Activated T-helper 1 cell treated with anti-CD3 and anti-CD28 coated beads, Interleukin-2, amount 50 U/mL, for 16 hours (primary cell): ENCODE measurements around the gene CBL.

Experiments
- DNase-seq, 2 donors: peaks; one replicate each; pipeline ENCODE4 v3.0.0-alpha.2; 2020; ENCODE audit warnings: low read depth in 1 of 2, low spot score in 1 of 2

The CBL gene

DNA sequence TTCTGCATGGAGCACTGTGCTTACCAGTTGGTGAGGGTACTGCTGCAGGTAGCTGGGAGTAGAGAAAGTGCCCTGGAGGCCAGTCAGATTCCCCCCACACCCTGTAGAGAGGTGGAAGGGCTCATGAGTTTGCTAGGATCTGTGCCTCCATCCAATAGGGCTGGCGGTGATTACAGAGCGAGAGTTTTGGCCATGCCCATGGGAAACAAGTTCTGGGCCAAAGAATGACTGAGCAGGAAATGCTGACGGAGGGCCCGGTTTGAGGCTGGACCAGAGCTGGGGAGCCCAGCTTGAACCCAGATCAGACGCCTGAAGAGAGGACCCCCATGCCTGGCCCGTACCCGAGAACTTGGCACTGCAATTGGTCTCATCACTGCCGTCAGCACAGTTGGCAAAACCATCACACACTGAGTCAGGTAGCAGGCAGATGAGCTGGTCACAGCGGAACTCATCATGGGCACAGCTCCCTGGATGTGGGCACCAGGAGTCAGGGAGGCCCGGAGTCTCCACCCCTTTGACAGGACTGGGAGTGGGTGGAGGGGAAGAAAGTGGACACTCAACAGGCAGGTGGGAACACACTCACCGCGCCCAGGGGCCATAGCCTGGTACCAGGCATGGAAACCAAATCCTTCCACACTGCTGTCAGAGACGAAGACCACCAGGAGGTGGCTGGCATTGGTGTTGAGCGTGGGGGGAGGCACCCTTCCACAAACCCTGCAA is 138.3 kb downstream of the CBL start:
- DNase-seq, result no peak

DNA sequence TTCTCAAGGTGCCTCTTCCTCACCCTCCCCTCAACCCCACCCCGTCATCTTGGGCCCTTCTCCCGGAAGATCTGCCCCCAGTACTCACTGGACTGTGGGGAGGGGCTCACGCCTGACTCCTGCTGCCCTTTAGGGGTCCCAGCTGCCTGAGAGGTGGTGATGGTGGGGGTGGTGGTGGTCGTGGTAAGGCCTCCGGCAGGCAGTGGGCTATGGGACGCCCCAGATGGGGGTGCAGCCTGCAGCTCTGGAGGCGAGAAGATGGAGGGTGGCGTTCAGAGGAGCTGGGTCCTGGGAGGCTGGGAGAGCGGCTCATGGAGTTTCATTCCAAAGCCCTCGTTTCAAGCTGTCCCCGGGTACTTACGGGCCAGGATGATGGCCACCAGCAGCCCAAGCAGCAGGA is 139.5 kb downstream of the CBL start:
- no peak for DNase-seq

DNA sequence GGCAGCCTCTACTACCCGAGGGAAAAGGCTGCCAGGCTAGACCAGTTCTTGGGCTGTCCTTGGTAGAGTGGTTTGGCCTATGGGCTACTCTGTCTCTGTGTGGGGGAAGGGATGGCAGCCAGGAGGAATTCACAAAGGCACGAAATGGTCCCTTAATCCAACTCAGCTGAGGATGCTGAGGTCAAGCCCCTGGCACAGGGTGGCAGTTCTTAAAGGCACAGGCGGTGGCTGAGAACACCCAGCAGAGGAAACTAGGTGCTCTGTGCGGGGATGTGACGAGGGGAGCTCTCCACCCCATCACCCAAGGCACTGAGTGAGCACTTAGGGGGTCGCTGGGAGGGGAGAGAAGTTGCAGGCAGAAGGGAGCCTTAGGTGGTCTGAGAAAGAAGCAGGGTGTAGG is 140.5 kb downstream of the CBL start, which contains the start of gene MFRP:
Gene MFRP (minus strand): TSS at position 101 of the 400 bp plus-strand sequence. CDS start 192 bp downstream, outside the sequence.
- DNase-seq, result no peak

DNA sequence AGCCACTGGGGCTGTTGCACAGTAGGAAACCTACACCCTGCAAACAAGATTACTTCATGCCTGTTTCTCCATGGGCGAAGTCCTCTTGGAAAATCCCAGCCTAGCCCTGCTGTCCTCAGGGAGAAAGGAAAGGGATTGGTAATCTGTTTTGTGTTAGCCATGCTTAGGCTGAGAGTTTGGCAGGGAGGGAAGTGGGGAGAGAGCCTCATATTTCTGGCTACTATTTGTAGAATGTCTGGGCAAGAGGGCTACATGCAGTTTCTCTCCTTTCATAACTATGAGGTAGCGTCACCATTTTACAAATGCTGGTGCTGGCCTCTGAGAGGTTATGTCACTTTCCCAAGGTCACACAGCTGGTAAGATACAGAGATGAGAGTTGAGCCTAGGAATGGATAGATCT is 141.1 kb downstream of the CBL start:
- DNase-seq, result no peak

DNA sequence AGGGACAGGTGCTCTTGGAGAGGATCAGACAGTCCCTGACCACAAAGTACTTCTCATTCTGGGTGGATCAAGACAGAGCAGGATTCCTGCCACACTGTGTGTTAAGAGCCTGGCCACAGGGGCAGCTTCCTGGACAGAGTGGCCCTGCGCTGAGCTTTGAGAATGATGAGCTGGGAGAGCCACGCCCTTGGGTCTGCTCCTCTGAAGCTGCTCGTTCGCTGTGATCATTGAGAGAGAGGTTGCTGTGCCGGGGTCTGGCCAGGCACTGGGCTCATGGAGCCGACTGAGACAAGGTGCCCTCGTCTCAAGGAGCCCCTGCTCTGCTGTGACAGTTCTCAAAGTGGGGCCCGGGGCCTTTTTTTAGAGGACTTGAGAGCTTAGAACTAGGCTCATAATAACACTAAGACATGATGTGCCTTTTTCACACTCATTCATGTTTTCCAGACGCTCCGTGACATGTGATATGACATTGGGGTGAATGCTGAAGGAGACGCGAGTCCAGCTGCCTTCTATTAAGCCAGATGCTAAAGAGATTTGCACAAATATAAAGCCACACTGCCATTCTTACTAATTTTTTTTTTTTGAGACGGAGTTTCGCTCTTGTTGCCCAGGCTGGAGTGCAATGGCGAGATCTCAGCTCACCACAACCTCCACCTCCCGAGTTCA is 141.9 kb downstream of the CBL start:
- no peak for DNase-seq

DNA sequence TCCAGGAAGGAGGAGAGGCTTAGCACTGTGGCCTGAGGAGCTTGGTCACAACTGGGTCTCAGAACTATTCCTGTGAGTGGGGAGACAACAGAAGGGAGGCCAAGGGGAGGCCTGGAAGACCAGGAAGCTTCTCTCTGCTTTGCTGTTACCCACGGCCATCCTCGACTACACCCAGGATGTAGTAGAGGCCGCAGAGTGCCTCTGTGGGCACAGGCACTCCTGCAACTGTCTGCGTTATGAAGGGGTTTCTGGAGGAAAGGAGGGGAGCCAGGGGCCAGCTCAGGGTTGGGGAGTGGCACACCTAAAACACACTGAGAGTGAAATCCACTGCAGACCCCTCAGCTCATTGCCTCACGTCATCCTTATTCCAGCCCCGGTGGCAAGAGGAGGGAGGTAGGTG is 144.2 kb downstream of the CBL start:
- no peak for DNase-seq

DNA sequence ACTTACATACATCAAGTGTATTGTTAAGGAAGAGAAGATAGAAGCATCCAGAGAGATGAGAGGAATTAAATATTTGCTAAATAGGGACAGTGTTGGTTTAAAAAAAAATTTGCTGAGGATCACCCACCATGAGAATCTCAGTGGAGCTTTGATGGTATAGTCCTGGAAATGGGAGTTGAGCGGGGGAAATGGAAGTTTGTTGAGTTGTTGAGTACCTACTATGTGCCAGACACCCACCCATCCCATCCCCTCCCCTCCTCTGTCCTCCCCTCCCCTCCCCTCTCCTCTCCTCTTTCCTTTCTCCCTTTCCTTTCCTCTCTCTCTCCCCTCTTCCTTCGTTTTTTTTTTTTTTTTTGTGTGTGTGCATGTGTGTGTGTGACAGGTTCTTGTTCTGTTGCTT is 145.1 kb downstream of the CBL start:
- DNase-seq, result no peak

DNA sequence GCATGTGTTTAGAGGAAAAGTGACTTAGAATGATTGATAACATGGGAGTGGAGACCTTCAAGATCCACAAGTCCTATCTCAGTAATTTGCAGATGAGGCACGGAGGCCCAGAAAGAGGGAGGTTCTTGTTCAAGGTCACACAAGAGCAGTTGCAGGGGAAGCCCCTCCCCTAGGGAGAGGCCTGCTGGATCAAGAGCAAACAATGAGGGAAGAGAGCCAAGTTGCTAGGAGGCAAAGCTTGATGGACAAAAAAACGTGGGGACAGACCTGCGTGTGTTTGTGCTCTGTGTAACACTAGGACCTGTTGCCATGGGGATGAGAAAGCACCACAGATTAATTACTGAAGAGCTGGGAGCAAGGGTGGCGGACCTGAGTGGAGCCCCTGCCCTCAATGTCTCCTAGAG is 146.7 kb downstream of the CBL start:
- no peak for DNase-seq

DNA sequence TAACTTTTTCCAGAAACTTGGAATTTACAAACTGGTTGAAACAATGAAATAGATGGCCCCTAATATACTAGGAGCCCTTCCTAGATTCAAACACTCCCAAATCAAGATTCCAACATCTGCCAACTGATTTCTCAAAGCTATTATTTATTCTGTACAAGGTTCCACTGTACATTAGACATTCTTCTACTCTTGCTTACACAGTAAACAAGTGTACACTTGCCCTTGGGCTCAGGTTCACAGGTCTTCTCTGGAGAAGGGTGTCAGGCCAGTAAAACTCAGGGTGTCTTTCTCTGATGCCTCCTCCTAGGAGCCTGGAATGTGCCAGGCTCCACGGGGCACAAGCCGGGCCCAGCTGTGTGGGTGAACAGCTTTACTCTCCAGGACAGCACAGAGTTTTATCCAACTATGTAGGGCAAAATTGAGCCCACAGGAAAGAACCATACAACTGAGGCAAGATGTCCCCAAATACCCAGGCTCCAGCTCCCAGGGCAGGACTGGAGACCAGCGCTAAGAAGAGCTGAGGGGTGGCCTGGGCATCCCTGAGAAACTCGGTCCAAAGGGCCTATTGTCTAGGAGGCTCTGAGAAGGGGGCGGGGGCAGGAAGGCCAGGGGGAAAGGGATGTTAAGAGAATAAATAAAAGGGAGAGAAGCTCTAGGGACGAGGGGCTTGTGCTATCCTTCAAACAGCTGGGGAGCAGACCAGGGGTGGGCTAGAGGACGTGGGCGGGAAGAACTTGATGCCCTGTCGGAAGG is 149.1 kb downstream of the CBL start:
- no peak for DNase-seq

DNA sequence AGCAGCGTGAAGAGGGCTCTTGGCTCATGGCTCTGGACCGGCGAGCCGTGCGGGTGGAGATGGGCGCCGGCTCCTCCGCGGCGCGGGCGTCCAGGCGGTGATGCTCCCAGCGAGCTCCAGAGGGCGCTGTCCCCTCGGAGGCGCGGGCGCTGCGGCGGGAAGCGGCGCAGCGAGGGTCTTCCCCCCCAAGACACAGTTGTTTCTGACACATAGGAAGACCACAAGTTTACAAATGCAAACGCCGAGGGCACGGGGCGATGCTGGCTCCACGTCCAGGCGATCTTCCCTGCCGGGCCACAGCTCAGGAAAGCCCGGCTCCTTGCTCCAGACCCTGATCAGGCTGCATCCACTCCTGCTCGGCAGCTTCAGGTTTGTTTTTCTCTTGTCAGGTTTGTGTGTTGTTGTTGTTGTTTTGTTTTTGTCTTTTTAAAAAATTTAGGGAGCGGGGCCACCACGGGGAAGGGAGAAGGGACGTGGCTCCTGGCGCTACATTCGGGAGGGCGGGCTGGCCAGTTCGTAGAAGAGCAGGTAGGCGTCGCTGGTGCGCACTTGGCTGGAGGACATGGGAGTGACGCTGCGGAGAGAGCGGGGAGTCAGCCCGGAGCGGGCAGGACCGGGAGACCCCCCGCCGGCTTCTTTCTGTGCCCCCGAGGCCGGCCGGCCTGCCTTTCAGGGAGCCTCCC is 150.4 kb downstream of the CBL start:
- peak; percentile 41 to 47 for DNase-seq

DNA sequence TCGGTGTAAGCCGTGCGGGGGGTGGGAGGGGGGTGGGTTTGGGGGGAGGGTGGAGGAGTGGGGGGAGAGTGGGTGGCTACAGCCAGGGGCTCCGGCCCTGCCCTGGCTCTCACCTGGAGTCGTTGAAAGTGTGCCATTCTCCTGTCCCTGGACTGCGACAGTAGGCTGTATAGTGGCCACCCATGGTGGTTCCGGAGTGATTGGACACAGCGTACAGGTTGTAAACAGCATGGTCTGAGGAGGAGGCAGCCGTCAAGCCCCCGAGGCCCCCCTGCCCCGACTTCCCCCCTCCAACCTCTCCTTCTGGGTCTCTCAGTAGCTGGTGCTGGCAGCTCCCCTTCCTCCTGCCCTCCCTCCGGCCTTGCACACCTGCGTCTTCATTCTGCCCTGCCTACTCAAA is 150.9 kb downstream of the CBL start:
- DNase-seq, result no peak
